Activated CD4-positive, alpha-beta T cell treated with anti-CD3 and anti-CD28 coated beads, Interleukin-2, amount 50 U/mL, for 1 hour (primary cell): ENCODE measurements around the gene SLC25A39.
"Not testable (repeated sequence)": the region's sequence is repeated elsewhere in the genome, so short reads cannot be mapped to it uniquely, and the experiment has no call there.

Experiments used
- DNase-seq: peaks from one replicate; pipeline ENCODE4 v3.0.0-alpha.2; 2020

Gene SLC25A39, protein sequence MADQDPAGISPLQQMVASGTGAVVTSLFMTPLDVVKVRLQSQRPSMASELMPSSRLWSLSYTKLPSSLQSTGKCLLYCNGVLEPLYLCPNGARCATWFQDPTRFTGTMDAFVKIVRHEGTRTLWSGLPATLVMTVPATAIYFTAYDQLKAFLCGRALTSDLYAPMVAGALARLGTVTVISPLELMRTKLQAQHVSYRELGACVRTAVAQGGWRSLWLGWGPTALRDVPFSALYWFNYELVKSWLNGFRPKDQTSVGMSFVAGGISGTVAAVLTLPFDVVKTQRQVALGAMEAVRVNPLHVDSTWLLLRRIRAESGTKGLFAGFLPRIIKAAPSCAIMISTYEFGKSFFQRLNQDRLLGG

DNA sequence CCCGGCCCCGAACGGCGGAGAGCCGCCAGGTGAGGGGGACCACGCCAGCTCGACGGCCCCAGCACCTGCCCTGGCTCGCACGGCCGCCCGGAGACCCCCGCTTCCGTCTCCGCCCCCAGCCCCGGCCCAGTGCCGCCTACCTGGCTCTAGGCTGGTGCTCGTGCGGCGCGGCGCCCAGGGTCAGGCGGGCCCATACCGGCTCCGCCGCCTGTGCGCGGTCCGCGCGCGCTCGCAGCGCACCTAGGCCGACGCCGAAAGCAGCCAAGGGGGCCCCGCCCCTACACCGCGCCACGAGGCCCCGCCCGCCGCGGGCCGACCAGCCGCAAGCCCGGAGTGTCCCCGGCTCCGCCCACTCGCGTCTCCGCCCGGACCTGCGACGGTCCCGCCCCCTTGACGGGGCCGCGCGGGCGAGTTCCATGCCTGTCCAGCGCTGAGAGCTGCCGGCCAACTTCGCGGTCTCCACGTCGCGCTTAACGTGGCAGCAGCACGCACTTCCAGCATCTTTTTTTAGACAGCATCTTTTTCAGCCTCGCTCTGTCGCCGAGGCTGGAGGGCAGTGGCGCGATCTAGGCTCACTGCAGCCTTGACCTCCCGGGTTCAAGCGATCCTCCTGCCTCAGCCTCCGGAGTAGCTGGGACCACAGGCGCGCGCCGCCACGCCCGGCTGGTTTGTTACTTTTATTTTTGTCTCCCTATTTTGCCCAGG, at the start of gene SLC25A39:
SLC25A39 (minus strand) TSS at position 253 of the 705 bp plus-strand sequence. CDS start 1,261 bp downstream, outside the sequence.
- peak; percentile 94 for DNase-seq

DNA sequence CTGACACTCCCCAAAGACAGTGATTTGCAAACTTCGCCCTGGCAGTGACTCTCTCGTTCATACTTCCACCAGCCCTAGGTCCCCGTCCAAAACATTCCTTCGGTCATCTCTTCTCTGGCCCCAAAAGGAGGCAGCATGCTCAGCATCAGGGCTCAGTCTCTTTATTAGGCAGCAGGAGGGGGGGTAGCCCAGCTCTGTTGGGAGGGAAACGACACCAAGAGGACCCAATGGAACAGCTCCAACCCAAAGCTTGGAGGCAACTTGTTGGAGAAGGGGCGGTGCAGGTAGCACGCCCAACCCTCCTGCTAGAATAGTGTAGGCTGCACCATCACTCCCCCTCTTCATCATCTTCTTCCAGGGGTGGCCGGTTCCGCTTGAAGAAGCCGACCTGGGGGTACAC, 47.4 kb upstream of the SLC25A39 start:
- DNase-seq = no peak

DNA sequence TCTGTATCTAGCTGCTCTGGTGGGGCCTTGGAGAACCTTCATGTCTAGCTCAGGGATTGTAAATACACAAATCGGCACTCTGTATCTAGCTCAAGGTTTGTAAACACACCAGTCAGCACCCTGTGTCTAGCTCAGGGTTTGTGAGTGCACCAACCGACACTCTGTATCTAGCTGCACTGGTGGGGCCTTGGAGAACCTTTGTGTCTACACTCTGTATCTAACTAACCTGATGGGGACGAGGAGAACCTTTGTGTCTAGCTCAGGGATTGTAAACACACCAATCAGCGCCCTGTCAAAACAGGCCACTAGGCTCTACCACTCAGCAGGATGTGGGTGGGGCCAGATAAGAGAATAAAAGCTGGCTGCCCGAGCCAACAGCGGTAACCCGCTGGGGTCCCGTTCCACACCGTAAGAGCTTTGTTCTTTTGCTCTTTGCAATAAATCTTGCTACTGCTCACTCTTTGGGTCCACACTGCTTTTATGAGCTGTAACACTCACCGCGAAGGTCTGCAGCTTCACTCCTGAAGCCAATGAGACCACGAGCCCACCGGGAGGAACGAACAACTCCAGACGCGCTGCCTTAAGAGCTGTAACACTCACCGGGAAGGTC, 44.9 kb upstream of the SLC25A39 start:
- DNase-seq = not testable (repeated sequence)

DNA sequence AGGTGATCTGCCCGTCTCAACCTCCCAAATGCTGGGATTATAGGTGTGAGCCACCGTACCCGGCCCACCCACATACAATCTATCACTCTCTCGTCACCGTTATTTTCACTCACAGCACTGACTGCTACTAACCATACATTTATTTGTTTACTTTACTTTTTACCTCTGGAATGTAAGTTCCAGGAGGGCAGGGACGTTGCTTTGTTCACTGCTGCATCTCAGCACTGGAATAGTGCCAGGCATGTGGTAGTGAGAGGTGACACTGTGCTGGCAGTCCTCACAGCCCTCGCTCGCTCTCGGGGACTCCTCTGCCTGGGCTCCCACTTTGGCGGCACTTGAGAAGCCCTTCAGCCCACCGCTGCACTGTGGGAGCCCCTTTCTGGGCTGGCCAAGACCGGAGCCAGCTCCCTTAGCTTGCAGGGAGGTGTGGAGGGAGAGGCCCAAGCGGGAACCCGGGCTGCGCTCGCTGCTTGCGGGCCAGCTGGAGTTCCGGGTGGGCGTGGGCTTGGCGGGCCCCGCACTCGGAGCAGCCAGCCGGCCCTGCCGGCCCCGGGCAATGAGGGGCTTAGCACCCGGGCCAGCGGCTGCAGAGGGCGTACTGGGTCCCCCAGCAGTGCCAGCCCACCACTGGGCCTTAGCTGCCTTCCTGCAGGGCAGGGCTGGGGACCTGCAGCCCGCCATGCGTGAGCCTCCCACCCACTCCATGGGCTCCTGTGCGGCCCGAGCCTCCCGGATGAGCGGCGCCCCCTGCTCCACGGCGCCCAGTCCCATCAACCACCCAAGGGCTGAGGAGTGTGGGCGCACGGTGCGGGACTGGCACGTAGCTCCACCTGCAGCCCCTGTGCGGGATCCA, 44.0 kb upstream of the SLC25A39 start:
- DNase-seq = not testable (repeated sequence)

DNA sequence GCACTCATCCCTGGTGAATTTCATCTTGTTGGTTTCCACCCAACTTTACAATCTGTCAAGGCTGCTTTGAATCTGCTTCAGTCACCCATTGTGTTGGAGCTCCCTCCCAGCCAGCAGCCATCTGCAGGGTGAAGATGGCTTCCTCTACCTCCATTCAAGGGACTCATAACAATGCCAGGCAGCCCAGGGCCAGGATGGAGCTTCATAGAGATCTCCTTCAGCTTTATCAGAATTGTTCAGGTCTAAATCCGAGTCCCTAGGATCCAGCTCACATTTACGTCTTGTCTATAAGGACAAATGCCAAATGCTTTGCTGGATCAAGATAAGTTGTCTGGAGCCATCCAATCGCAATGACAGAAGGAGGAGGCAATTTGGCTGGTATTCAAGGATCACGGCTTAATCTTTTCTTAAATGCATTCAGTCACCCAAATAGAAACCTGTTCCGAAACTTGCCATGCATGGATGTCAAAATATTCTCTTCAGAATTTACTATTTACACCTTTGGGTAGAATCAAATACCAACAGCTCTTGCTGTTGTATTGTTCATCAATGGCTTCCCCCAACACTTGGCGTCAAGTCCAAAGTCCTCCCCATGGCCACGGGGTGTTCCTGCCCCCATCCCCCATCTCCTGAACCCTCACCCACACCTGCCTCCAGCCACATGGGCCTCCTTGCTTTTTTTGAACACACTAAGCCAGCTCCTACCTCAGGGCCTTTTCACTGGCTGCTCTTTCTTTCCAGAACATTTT, 42.8 kb upstream of the SLC25A39 start:
- DNase-seq = no peak

DNA sequence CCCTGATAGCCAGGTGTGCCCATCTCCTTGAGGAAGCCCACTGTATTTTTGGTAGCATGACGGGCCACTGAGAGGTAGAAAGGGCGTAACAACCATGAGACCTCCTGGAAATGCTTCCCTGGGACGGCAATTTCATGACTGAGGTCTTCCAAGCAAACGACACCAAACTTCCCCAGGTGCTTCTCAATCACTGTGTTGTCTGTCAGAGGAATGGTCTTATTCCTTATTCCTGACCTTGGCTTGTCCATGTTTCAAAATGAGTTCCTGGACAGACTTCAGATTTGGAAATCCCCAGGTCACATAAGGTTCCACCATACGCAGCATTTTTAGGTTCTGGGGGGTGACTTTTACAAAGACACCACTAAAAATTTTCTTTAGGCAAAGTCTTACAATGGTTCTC, 40.4 kb upstream of the SLC25A39 start:
- not testable (repeated sequence) for DNase-seq

DNA sequence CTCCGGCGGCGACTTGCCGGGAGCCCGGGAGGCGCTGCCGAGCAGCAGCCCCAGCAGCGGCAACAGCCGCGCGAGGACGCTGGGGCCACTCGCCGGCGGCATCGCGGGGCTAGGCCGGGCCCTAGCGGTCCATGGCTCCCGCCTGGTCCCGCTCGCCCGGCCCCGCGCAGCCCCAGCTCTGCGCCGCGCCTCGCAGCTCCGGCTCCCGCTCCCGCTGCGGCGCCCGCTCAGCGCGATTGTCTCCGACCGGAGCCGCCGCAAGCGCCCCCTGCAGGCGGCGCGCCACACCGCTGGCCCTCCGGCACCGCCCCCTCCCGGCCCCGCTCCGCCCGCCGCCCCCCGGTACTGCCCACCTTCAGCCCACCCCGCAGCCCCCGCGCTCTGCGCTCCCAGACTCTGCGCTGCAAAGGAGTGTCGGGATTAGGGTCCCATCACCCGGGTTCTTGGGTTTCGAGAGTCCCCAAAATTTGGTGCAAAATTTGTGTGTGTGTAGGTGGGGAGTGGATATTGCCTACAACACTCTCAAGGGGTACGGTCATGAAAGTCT, 39.1 kb upstream of the SLC25A39 start, which contains the start of gene FAM171A2:
FAM171A2 (minus strand) TSS at position 241 of the 547 bp plus-strand sequence; CDS start at position 102, 139 bp downstream.
- peak; percentile 63 for DNase-seq

DNA sequence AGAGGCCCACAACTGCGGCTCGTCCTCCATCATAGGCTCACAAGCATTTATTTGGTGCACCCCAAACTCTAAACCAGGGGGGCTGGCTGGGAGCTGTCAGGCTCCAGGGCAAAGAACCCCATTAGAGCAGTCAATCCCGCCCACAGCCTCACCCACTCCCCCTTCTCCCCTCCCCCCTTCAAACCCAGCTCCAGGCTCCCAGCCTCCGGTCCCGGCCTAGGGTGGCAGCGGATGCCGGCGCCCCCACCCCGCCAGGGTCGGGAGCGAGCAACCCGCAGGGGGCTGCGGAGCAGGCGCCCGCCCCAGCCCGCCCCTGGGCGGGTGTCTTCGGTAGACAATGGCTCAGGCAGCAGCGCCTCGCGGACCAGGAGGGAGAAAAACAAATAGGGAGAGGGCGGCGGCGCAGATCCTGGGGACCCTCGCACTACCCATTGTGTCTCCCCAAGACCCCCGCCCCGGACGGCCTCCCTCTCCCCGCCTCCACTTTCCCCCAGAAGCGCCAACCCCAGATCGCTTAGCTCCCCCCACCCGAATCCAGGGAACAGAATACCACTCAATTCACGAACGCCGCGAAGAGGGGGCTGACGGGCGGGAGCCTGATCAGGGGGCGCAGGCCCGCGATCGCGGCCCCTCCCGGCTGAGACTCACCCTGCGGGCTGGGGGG, 38.5 kb upstream of the SLC25A39 start:
- DNase-seq = no peak

DNA sequence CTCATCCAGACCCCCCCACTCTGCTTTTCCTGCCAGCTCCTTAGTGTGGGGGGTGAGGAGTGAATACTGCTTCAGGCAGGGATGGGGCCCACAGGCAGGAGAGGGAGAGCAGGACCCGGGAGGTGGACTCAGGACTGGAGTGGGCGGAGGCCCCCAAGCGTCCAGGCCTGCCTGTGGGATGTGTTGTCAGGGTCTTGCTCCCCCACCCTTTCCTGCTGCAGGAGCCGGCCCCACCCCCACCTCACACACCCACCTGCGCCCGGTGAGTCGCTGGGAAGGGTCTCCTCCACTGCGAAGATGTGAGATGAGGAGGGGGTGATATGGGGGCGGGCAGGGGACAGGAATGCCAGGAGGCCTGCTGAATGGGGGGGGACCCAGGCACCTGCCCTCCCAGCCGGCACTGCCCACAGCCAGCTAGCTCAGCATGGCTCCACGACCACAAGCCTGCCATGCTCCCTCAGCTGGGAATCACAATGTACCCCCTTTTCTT, 37.9 kb upstream of the SLC25A39 start:
- no peak for DNase-seq

DNA sequence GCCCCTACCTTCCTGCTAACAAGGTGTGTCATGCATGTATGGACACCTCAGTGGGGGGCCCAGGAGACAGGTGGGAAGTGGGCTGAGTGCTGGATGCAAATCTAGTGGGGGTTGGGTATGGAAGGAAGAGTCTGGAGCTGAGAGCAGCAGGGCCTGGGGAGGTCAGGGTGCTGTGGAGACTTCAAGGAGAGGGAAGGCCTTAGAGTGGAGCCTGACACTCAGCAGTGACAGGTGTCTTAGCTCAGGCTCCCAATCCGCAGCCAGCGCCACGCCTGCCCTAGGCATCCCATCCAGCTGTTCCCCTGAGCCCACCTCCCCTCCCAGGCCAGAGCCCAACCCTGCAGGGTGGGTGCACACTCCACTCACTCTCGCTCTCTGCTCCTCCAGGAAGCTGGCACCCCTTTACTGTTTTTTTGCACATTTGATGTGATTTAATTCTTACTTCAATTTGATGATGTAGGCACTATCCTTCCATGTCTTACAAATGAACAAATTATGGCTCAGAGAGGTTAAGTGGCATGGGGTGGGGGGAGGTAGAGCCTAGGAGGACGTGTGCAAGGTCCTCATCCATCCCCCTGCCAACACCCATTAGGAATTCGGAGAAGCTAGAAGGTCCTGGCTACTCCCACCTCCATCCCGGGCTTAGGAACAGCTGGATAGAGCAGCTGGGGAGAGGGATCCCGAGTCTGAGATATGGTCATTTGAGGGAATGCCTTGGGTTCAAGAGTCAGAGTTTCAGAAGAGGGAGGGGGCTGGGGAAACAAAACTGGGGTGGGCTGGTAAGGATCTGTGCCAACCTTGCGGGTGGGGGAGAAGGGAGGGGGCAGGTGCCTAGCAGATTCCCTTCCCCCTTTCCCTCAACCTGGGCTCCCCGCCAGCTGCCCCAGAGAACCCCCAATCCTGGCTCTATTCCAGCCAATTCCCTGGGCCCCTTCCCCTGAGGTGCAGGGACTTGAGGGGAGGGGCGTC, 37.0 kb upstream of the SLC25A39 start:
- DNase-seq = no peak

DNA sequence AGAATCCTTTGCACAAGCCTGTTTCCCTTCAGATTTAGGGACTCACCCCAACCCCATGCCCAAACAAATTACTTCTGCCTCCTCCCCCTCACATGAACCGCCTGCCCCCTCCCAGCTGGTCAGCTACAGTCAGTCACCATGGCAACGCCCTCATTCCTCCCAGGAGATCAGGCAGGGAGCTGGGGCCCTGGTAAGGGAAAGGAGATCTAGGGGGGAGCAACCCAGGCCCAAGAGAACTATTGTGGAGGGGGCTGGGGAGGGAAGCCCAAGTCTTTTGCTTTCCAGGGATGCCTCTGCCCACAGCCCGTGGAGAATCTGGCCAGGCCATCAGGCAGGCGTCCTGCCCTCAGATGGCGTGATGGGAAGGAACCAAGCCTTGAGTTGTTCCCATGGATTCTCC, 36.2 kb upstream of the SLC25A39 start:
- no peak for DNase-seq

DNA sequence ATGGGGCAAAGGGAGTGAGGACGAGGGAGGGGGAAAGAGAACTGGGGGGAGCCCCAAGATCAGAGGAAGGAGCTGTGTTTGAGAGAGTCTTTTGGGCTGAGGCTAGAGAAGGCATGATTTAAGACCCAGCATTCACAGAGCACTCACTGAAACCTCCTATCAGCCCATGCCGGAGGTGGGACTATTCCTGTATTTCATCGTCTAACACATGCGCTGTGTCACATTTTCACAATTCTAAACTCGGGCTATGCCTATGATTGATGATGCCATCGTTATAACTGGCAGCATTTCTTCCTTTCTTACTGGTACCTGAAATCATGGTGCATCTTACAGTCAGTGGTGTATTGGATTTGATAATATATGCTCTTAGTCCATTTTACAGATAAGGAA, 35.5 kb upstream of the SLC25A39 start:
- no peak for DNase-seq

DNA sequence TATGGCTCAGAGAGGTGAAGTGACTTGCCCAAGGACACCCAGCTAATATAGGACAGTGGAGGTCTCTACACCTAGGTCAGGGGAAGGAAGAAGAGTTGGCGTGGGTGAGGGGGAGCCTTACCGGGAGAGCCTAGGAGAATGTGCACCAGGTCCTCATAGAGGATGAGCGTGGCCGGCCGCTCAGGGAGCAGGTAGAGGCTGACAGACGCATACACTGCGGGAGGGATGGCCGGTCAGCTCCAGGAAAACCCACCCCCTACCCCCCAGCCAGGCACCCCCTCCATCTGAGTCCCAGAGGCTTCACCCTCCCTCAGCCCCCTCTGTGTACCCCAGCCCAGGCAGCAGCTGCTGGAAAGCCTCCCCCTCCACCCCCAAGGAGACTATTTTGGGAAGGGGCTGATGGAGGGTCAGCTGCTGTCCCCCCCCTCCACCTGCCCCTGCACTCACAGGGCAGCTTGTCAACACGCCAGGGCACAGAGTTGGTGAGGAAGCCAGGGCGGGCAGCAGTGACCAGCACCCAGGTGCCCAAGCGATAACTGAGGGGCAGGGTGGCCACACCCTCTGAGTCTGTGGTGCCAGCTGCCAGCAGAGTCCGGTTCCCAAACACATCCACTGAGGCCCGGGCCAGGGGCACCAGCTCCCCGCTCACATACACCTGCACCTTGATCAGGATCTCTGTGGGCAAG, 35.0 kb upstream of the SLC25A39 start:
- no peak for DNase-seq

DNA sequence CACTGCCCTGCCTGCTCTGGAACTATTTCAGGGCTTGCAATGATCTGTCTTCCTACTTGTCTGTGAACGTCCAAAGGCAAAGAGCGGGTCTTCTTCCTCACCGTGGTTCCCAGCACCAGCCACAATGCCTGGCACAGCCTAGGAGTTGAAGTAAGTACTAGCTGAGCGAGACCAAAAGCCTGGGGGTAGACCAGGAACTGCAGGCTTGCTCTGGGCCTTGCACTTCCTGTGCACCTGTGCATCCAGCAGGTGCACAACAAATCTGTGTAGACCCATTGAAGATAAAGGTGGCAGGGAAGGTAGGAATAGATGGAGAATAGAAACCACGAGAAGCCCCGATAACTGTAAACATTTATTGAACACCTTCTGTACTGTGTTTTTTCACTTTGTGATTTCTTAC, 34.4 kb upstream of the SLC25A39 start:
- no peak for DNase-seq

DNA sequence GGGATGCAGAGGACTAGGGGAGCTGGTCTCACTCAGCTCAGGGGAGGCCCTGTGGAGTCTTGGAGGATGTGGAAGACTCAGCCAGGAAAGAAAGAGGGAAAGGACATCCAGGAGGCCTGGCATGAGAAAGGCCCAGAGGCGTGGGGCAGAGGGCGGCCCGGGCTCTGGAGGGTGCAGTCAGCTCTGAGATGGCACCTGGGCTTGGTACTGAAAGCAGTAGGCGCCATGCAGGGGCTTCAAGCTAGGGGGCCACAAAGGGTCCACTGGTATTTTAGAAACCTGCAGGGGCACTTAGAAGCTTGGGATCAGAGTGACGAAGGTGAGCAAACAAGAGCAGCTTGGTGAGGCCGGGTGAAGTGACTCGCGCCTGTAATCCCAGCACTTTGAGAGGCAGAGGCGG, 33.4 kb upstream of the SLC25A39 start:
- no peak for DNase-seq

DNA sequence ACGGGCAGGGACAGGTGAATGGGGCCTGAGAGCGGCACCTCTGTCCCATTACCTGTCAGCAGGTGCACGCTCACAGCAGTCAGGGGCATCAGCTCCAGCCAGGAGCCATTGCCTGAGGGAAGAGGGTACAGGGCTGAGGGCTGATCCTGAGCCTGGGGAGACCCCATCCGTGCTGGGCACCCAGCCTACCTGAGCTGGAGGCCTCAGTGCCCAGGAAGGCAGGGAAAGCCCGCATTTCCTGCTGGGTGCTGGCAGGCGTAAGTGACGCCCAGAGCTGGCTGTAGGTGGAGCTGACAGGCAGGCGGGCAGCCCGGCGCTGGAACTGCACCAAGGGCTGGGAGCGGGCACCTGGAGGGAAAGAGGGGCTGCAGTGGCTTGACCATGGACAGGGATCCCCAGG, 31.6 kb upstream of the SLC25A39 start:
- no peak for DNase-seq

DNA sequence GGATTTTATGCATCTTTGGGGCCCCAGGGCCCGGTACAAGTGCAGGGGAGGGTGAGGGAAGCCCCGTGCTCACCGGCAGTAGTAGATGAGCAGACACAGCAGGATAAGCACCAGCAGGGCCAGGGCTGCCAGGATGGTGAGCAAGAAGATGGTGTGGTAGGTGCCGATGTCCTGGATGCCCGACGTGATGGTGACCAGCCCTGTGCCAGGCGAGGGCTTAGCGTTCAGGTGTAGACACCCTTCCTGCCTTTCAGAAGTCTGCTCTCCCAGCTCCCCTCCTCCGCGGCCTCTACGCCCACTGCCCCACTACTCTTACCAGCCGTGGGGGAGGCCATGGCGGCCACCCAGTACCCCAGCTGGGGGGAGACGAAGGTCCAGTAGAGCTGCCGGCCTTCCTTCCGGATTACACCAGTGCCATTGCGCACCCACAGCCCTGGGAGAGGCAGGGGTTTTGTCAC, 31.0 kb upstream of the SLC25A39 start:
- no peak for DNase-seq

DNA sequence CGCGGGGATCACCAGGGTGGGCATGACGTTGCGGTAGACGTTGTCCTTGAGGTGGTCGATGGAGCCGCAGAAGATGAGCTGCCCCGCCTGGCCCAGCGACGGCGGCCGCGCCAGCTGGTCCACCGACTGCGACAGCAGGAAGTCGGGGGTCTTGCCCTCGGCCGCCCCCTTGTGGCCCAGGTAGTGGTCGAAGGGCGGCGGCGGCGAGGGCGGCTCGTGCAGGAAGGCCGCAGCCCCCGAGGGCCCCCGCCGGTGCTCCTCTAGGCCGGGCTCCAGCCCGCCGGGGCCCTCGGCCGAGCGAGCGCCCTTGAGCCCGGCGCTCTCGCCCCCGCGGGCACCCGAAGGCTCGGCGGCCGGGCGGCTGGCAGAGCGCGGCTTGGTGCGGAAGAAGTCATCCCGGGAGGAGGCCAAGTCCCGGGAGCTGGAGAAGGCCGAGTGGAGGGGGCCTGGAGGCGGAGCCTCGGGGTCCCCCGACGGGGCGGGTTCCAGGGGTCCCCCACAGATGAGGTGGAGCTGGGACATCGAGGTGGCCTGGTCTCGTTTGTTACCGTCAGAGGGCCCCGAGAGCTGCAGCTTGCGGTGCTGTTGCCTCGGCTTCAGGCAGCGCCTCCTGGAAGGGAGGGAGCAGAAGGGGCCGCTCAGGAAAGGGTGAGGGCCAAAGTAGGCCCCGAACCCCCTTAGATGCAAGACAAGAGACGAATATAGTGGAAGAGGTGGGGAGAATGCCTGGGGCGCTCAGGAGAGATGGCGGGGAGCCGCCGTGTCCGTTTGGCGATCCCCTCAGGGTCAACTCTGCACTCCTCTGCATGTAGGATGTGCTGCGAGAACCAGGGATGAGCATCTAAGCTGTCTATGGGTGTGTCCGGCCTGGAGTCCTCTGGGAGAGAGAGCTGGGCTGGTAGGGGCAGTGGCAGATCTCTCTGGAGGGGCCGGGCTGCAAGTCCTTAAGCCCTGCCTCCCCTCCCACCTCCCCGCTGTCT, 30.2 kb upstream of the SLC25A39 start:
- DNase-seq = peak; percentile 57
